OCI-LY1 (cell line): Measurements from ENCODE around the gene ICA1.

Experiments used
- H2AFZ ChIP-seq: fragments of 200-600 bp; sonication (generic), shearing (Covaris generic); 2 replicates; pipeline ENCODE4 v1.6.0; 2014; ENCODE audit warnings: antibody characterized with exemption, mild to moderate bottlenecking, low read length
- H3F3A ChIP-seq: fragments of 200-600 bp; sonication (generic), shearing (Covaris generic); 2 replicates; pipeline ENCODE4 v1.6.0; 2014; ENCODE audit warnings: mild to moderate bottlenecking, antibody characterized with exemption, low read length, moderate library complexity; ENCODE audit not compliant: insufficient read depth
- H3K27ac ChIP-seq: fragments of 200-600 bp; sonication (generic); 2 replicates; pipeline ENCODE4 v1.5.1; 2014; ENCODE audit warnings: low read length, mixed run types, mild to moderate bottlenecking, low read depth; ENCODE audit not compliant: poor library complexity, severe bottlenecking
- H3K27me3 ChIP-seq: fragments of 200-600 bp; sonication (generic); 2 replicates; pipeline ENCODE4 v1.6.0; 2014; ENCODE audit warnings: antibody characterized with exemption, mild to moderate bottlenecking, low read length, moderate library complexity; ENCODE audit not compliant: insufficient read depth
- H3K36me3 ChIP-seq: fragments of 200-600 bp; sonication (generic); 2 replicates; pipeline ENCODE4 v1.6.1; 2014; ENCODE audit warnings: mild to moderate bottlenecking, antibody characterized with exemption, low read length, moderate library complexity, mixed read lengths; ENCODE audit not compliant: insufficient read depth
- H3K4me1 ChIP-seq: fragments of 200-600 bp; sonication (generic); 2 replicates; pipeline ENCODE4 v1.5.1; 2014; ENCODE audit warnings: mild to moderate bottlenecking, low read length, moderate library complexity; ENCODE audit not compliant: insufficient read depth, severe bottlenecking
- H3K4me2 ChIP-seq: fragments of 200-600 bp; sonication (generic), shearing (Covaris generic); 2 replicates; pipeline ENCODE4 v1.6.1; 2014; ENCODE audit warnings: low read length
- H3K4me3 ChIP-seq: fragments of 200-600 bp; sonication (generic); 2 replicates; pipeline ENCODE4 v1.5.1; 2014; ENCODE audit warnings: low read length, low read depth, mild to moderate bottlenecking, mixed read lengths; ENCODE audit not compliant: poor library complexity, severe bottlenecking
- H3K79me2 ChIP-seq: fragments of 200-600 bp; shearing (Covaris generic); 2 replicates; pipeline ENCODE4 v1.6.1; 2016; ENCODE audit warnings: mixed run types, low read length, mixed read lengths; ENCODE audit not compliant: insufficient read depth
- H3K9ac ChIP-seq: fragments of 200-600 bp; sonication (generic), shearing (Covaris generic); 2 replicates; pipeline ENCODE4 v1.6.1; 2014; ENCODE audit warnings: mild to moderate bottlenecking, low read length, mixed read lengths
- H3K9me2 ChIP-seq: fragments of 200-600 bp; sonication (generic), shearing (Covaris generic); 2 replicates; pipeline ENCODE4 v1.6.1; 2014; ENCODE audit warnings: low read depth, mild to moderate bottlenecking, low read length, mixed read lengths
- H3K9me3 ChIP-seq: fragments of 200-600 bp; shearing (Covaris generic); 2 replicates; pipeline ENCODE4 v1.6.1; 2014; ENCODE audit warnings: low read length, mixed read lengths
- H4K20me1 ChIP-seq: fragments of 200-600 bp; sonication (generic), shearing (Covaris generic); 2 replicates; pipeline ENCODE4 v1.6.0; 2016; ENCODE audit warnings: mild to moderate bottlenecking, low read length; ENCODE audit not compliant: insufficient read depth
- CTCF ChIP-seq: fragments of 200-600 bp; sonication (generic), shearing (Covaris generic); IDR thresholded peaks from 2 replicates; pipeline ENCODE4 v1.5.1; 2017; ENCODE audit warnings: mild to moderate bottlenecking, antibody characterized with exemption, low read length, moderate library complexity, mixed read lengths
- EZH2 ChIP-seq: fragments of 200-600 bp; sonication (generic), shearing (Covaris generic); IDR thresholded peaks from 2 replicates; pipeline ENCODE4 v1.8.0; 2017; ENCODE audit warnings: borderline replicate concordance, mixed run types, mild to moderate bottlenecking, antibody characterized with exemption, low read length, moderate library complexity, mixed read lengths

Gene ICA1

GRCh38 chr7:8278183-8278582 lies 16.2 kb upstream of the ICA1 start:
- Histone ChIP-seq H2AFZ (no peak overlapping the region), H3K4me3 (no peak overlapping the region), H3K4me2 (no peak overlapping the region), H3K27ac (no peak overlapping the region), H3K9me2 (no peaks in the 10 kb centered on the region), H3K79me2 (no peaks in the 10 kb centered on the region), H3K9me3 (no peaks in the 10 kb centered on the region), H3F3A (no peaks in the 10 kb centered on the region), H3K9ac (no peak overlapping the region), H4K20me1 (no peaks in the 10 kb centered on the region), H3K4me1 (no peaks in the 10 kb centered on the region), H3K27me3 (no peaks in the 10 kb centered on the region), H3K36me3 (no peaks in the 10 kb centered on the region)
- TF ChIP-seq CTCF (no peak), EZH2 (no peak)

DNA sequence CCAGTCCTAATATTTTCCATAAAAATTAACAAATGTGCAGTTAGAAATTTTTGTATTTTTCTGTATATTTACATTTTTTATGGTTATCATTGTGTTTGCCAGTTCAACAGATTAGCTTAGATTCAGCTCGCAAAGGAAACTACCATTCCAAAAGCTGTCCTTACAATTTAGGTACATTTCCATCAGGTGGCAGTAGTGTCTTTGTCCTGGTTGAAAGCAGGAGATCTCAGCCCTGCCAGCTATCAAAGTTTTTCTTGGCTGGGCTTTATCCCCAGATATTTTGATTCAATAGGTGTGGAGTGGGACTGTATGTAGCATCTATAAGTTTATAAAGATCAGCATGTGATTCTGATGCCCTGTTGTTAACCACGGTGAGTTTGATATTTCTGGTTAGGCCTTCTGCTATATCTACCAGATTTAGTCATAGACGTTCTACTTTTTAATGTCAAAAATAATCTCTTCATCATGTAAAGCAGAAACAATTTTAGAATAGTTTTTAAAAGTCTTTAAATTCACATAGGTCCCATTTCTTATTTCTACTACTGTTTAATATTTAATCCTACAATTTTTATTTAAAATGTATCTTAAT lies 15.5 kb upstream of the ICA1 start:
- no peaks in the 10 kb centered on the region for H3K27me3 ChIP-seq
- H3F3A ChIP-seq, result no peaks in the 10 kb centered on the region
- TF ChIP-seq EZH2 (no peak), CTCF (peak; percentile 33; the same call in 1 of the 2 replicates)
- H2AFZ ChIP-seq, result no peak overlapping the region
- no peak overlapping the region for H3K4me2 ChIP-seq
- no peaks in the 10 kb centered on the region for H3K79me2 ChIP-seq
- H3K4me3 ChIP-seq, result no peak overlapping the region
- no peaks in the 10 kb centered on the region for H3K9me3 ChIP-seq
- no peaks in the 10 kb centered on the region for H3K36me3 ChIP-seq
- H3K9me2 ChIP-seq, result no peaks in the 10 kb centered on the region
- H4K20me1 ChIP-seq, result no peaks in the 10 kb centered on the region
- H3K27ac ChIP-seq, result no peak overlapping the region
- no peaks in the 10 kb centered on the region for H3K4me1 ChIP-seq
- H3K9ac ChIP-seq, result no peak overlapping the region

DNA sequence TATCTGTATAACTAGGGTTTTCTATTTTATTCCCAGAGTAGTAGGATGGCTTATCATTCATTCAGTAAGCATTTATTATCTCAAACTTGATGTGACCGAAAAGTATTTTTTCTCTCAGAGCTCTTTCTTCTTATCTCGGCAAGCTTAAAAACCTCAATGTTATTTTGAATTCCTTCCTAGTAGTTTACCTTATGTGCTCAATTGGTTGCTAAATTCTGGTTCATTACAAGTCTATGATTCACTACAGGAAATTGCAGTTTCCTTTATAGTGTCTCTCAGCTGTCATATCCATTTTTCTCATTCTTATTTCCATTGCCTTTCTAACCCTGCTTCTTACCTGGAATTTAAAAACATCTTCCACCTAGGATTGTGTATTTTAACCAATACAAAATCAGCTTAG lies 12.6 kb upstream of the ICA1 start:
- Histone ChIP-seq H4K20me1 (no peaks in the 10 kb centered on the region), H3K9me3 (no peaks in the 10 kb centered on the region), H3K79me2 (no peaks in the 10 kb centered on the region), H3K4me3 (no peak overlapping the region), H3K9ac (no peak overlapping the region), H3K9me2 (no peaks in the 10 kb centered on the region), H3F3A (no peaks in the 10 kb centered on the region), H2AFZ (no peak overlapping the region), H3K27me3 (no peaks in the 10 kb centered on the region), H3K4me1 (no peaks in the 10 kb centered on the region), H3K36me3 (no peaks in the 10 kb centered on the region), H3K27ac (no peak overlapping the region), H3K4me2 (no peak overlapping the region)
- TF ChIP-seq CTCF (no peak), EZH2 (no peak)
